Urinary bladder (tissue), 4 donors: ENCODE measurements around the gene CELSR2. TPM values are rescaled to one million over a fixed set of nuclear protein-coding genes. Genes with fewer than 3 reads are reported as not detected.

ENCODE experiments used
- DNase-seq: peaks from one replicate; pipeline ENCODE4 v3.0.0-alpha.2; 2015; ENCODE audit errors: extremely low spot score
- H3K27ac ChIP-seq: one replicate; pipeline ENCODE4 v1.5.1; 2013; ENCODE audit warnings: low read depth, mild to moderate bottlenecking, moderate library complexity
- H3K36me3 ChIP-seq: one replicate; pipeline ENCODE4 v1.6.1; 2013; ENCODE audit warnings: mild to moderate bottlenecking, moderate library complexity; ENCODE audit not compliant: insufficient read depth
- H3K4me1 ChIP-seq: one replicate; pipeline ENCODE4 v1.6.1; 2013; ENCODE audit warnings: mild to moderate bottlenecking, moderate library complexity; ENCODE audit not compliant: insufficient read depth
- H3K4me3 ChIP-seq: one replicate; pipeline ENCODE4 v1.5.1; 2013; ENCODE audit warnings: low read depth, low read length
- WGBS: extraction: QIAGEN DNeasy Blood & Tissue Kit; methylation state at CpG from one replicate; pipeline ENCODE4 v1.1.7; 2013; 5-methylcytosine and 5-hydroxymethylcytosine counted together
- polyA plus RNA-seq: library from polyadenylated mRNA; stranded (reverse); fragments of 200-250 nt; gene quantifications from one replicate; pipeline ENCODE4 v1.2.3, GENCODE V29; 2013
- total RNA-seq: library from RNA; depleted of rRNA; stranded (reverse); fragments of >200 nt; gene quantifications from one replicate; pipeline ENCODE4 v1.2.3, GENCODE V29; 2014
- donor health status: healthy with polysubstance abuse.
- donor health status: healthy.

CELSR2 gene
- total and polyA plus RNA-seq, 2 donors: 3.6 to 4.9 TPM

DNA sequence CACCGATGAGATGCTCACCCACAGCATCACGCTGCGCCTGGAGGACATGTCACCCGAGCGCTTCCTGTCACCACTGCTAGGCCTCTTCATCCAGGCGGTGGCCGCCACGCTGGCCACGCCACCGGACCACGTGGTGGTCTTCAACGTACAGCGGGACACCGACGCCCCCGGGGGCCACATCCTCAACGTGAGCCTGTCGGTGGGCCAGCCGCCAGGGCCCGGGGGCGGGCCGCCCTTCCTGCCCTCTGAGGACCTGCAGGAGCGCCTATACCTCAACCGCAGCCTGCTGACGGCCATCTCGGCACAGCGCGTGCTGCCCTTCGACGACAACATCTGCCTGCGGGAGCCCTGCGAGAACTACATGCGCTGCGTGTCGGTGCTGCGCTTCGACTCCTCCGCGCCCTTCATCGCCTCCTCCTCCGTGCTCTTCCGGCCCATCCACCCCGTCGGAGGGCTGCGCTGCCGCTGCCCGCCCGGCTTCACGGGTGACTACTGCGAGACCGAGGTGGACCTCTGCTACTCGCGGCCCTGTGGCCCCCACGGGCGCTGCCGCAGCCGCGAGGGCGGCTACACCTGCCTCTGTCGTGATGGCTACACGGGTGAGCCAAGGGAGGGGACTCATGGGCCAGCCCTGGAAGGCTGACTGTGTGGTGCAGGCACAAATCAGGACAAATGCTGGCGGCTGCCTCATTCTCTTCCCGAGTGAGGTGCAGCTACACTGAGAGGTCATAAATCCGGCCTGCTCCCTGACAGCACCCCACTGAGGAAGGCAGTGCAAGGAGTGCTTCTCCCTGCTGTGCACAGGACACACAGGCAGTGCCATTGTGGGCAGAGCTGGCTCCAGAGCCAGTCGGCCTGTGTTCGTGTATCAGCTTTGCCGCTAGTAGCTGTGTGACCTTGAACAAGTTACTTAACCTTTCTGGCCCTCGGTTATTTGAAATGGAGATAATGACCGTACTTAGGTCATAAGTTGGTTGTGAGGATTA lies 9.4 kb downstream of the CELSR2 start:
- H3K4me1 ChIP-seq: no peaks in the 10 kb centered on the region
- H3K27ac ChIP-seq: no peak overlapping the region
- 94% methylated on average over 69 of the region's 69 CpGs for WGBS
- H3K4me3 ChIP-seq: no peak overlapping the region
- no peak for DNase-seq
- no peaks in the 10 kb centered on the region for H3K36me3 ChIP-seq

DNA sequence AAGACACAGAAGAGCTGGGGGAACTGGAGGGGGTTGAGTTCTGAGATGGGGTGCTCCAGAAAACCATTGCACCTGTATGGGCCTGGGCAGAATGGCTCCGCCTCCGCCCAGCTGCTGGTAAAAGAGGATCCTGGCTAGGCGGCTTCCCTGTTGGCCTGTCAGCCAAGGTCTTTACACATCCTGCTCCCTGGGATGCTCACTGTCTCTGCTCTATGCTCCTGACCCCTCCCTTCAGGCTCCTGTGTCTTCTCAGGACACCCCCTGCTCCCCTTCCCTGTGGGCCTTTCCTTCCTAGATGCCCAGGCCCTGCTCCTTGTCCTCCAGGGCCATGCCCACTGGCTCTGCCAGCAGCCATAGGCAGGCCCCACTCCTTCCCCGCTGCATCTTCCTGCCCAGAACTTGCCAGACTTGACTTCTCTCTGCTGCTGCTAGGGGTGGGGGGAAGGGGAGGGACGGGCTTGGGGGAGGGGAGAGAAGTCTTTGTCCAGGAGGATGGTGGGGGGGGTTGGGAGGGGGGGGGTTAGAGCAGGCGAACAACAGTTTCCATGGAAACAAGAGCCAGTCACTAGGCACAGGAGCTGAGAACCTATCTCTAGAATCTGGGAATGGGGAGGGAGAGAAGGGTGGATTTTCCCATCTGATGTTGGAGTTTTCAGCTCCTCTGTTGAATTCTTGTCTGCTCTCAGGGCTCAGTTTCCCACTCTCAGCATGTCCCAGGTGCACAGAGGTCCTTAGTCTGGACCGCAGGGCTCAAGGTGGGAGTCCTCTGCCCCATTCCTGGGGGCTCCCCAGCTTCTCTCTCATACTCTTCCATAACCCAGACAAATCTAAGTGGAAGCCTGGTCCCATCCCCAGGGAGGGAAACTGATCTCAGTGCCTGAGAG lies 10.6 kb downstream of the CELSR2 start:
- H3K36me3 ChIP-seq: no peaks in the 10 kb centered on the region
- no peak overlapping the region for H3K27ac ChIP-seq
- WGBS: 70% methylated on average over 7 of the region's 7 CpGs
- no peaks in the 10 kb centered on the region for H3K4me1 ChIP-seq
- no peak for DNase-seq
- H3K4me3 ChIP-seq: no peak overlapping the region

DNA sequence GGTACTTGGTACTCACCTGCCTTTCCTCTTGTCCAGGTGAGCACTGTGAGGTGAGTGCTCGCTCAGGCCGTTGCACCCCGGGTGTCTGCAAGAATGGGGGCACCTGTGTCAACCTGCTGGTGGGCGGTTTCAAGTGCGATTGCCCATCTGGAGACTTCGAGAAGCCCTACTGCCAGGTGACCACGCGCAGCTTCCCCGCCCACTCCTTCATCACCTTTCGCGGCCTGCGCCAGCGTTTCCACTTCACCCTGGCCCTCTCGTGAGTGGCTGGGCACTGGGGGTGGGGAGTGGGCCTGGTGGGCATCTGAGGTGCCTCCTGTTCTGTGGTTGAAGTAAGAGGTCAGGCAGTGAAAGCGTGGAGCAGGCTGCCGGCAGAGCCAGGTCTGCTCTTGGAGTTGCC lies 11.7 kb downstream of the CELSR2 start:
- Histone ChIP-seq H3K36me3 (no peaks in the 10 kb centered on the region), H3K4me3 (no peak overlapping the region), H3K4me1 (no peaks in the 10 kb centered on the region), H3K27ac (no peak overlapping the region)
- 92% methylated on average over 16 of the region's 16 CpGs for WGBS
- DNase-seq: no peak

DNA sequence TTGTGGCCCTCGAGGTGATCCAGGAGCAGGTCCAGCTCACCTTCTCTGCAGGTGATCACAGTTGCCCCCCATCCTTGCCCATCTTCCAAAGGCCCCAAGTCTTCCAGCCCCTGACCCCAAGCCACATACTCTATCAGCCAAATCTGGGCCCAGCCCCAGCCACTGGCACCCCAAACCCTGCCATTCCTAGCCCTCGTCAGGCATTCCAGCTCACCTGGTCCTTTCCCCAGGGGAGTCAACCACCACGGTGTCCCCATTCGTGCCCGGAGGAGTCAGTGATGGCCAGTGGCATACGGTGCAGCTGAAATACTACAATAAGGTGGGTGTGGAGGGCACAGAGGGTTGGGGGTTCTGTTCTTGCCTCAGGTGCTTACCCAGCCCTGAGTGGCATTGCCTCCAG lies 12.2 kb downstream of the CELSR2 start:
- Histone ChIP-seq H3K36me3 (no peaks in the 10 kb centered on the region), H3K4me3 (no peak overlapping the region), H3K27ac (no peak overlapping the region), H3K4me1 (no peaks in the 10 kb centered on the region)
- 88% methylated on average over 6 of the region's 6 CpGs for WGBS
- DNase-seq: no peak

- Histone ChIP-seq H3K27ac (no peak overlapping the region), H3K36me3 (no peaks in the 10 kb centered on the region), H3K4me3 (no peak overlapping the region), H3K4me1 (no peaks in the 10 kb centered on the region)
- no peak for DNase-seq
- 81% methylated on average over 22 of the region's 22 CpGs for WGBS
These were observed 13.1 kb downstream of the CELSR2 start for GRCh38 chr1:109262231-109263055.

DNA sequence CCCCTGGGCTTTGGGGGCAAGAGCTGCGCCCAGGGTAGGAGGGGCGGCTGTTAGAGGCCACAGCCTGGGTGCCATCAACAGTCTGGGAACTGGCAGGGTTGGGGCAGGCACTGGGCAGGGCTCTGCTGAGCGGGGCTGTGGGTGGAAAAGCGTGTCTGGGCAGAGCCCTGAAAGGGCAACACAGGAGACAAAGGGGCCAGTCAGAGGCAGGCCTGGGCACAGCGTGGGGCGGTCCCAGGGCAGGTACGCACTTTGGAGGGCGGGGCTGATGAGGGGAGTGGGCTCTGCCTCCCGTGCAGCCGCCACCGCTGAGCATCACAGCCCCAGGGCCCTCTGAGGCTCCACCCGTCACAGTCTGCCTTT lies 13.9 kb downstream of the CELSR2 start:
- peak; percentile 26 for DNase-seq
- Histone ChIP-seq H3K27ac (no peak overlapping the region), H3K4me3 (no peak overlapping the region), H3K4me1 (no peaks in the 10 kb centered on the region), H3K36me3 (no peaks in the 10 kb centered on the region)
- 75% methylated on average over 12 of the region's 12 CpGs for WGBS

- peak; percentile 28 for DNase-seq
- H3K4me1 ChIP-seq: no peaks in the 10 kb centered on the region
- no peak overlapping the region for H3K27ac ChIP-seq
- H3K4me3 ChIP-seq: no peak overlapping the region
- 52% methylated on average over 29 of the region's 29 CpGs for WGBS
- no peaks in the 10 kb centered on the region for H3K36me3 ChIP-seq
These were observed 14.4 kb downstream of the CELSR2 start for GRCh38 chr1:109263597-109264378.

- 80% methylated on average over 9 of the region's 9 CpGs for WGBS
These were observed 15.0 kb downstream of the CELSR2 start for GRCh38 chr1:109264379-109264755.

GRCh38 chr1:109265016-109265415 lies 15.7 kb downstream of the CELSR2 start:
- H3K27ac ChIP-seq: no peak overlapping the region
- H3K36me3 ChIP-seq: no peaks in the 10 kb centered on the region
- H3K4me3 ChIP-seq: no peak overlapping the region
- no peaks in the 10 kb centered on the region for H3K4me1 ChIP-seq
- WGBS: 95% methylated on average over 4 of the region's 4 CpGs
- DNase-seq: no peak

More at GRCh38 chr1:109264379-109264755, 15.0 kb downstream of the CELSR2 start:
- no peak overlapping the region for H3K27ac ChIP-seq
- H3K4me1 ChIP-seq: no peaks in the 10 kb centered on the region
- no peak for DNase-seq
- H3K4me3 ChIP-seq: no peak overlapping the region
- H3K36me3 ChIP-seq: no peaks in the 10 kb centered on the region

DNA sequence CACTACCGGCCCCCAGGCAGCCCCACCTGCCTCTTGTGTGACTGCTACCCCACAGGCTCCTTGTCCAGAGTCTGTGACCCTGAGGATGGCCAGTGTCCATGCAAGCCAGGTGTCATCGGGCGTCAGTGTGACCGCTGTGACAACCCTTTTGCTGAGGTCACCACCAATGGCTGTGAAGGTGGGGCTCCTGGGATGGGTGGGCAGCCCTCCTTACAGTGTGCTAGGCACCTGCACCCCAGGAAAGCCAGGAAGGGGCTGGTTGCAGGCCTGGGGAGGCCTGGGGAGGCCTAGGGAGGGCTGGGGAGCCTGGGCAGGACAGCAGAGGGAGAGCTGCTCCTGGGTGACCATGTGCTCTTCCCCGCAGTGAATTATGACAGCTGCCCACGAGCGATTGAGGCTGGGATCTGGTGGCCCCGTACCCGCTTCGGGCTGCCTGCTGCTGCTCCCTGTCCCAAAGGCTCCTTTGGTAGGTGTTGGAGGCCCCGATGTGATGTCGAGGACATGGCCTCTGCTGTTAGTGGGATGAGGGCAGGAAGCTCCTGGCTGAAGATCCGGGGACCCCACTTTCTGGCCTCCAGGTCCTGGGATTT lies 16.5 kb downstream of the CELSR2 start:
- 95% methylated on average over 13 of the region's 13 CpGs for WGBS
- no peaks in the 10 kb centered on the region for H3K36me3 ChIP-seq

DNA sequence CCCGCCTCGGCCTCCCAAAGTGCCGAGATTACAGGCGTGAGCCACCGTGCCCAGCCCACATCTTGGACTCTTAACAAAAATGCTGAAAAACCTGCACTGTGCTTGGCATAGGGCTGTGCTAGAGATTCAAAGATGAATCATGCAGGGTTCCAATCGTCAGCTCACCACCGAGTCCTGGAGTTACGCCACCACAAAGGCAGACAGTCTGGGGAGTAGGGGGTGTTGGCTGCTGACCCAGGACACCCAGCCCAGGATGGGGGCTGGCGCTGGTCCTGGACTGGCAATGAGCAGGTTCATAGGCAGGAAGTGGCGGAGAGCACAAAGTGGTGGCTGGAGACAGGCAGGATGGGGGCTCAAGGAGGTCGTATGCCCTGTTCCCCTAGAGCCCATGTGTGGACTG lies 17.6 kb downstream of the CELSR2 start:
- Histone ChIP-seq H3K27ac (no peak overlapping the region), H3K4me3 (no peak overlapping the region), H3K4me1 (no peaks in the 10 kb centered on the region), H3K36me3 (no peaks in the 10 kb centered on the region)
- no peak for DNase-seq
- WGBS: 85% methylated on average over 11 of the region's 11 CpGs

More for the DNA sequence above, 16.5 kb downstream of the CELSR2 start:
- no peak for DNase-seq
- Histone ChIP-seq H3K27ac (no peak overlapping the region), H3K4me1 (no peaks in the 10 kb centered on the region), H3K4me3 (no peak overlapping the region)

DNA sequence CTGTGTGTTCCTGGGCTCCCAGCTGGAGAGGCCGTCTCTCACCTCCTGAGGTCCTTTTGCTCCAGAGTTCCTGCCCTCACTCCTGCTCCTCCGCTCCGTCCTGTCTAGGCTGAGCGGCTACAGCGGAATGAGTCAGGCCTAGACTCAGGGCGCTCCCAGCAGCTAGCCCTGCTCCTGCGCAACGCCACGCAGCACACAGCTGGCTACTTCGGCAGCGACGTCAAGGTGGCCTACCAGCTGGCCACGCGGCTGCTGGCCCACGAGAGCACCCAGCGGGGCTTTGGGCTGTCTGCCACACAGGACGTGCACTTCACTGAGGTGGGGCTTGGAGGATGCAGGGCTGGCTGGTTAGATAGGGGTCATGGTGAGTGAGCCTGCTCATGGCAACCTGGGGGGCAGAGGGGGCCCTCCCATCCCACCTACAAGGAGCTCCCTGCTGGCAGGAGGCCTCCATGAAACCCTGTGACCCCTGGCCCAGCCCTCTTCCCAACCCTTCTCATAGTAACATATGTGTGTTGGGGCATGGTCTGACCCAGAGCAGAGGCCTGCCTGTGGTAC lies 18.5 kb downstream of the CELSR2 start:
- DNase-seq: no peak
- Histone ChIP-seq H3K27ac (no peak overlapping the region), H3K36me3 (no peaks in the 10 kb centered on the region), H3K4me3 (no peak overlapping the region), H3K4me1 (no peaks in the 10 kb centered on the region)
- 93% methylated on average over 17 of the region's 17 CpGs for WGBS
